A549 (cell line): ENCODE data around the gene MPST. TPM values are rescaled to one million over a fixed set of nuclear protein-coding genes. Genes with fewer than 3 reads are reported as not detected.
A peak's percentile ranks its signal among the peaks of the same experiment; 100 is the strongest.

Experiments used
- ATAC-seq, 2 experiments: fragments of 200-7000 bp in 1 of 2; fragments of >200 bp in 1 of 2; cut with Nextera tagmentation in 1 of 2; cut with Tn5 transposase in 1 of 2; 3 replicates each; pipeline versions ENCODE4 v1.8.0 to v1.9.1; 2018 to 2020; ENCODE audit warnings: mild to moderate bottlenecking in 1 of 2, moderate library complexity in 1 of 2
- CTCF ChIA-PET: fragments of 300-600 bp; sonication (Branson Sonifier 250); formaldehyde crosslinking; extraction: SDS; loops from one replicate; lab custom pipeline; 2021; ENCODE audit warnings: antibody characterized with exemption, inconsistent platforms; lab: Yijun Ruan, JAX
- POLR2A ChIA-PET: fragments of 350-600 bp; formaldehyde crosslinking; extraction: SDS; loops from one replicate; lab custom pipeline; 2021; ENCODE audit warnings: antibody characterized with exemption, inconsistent platforms; lab: Yijun Ruan, JAX
- DNase-seq, 2 experiments: peaks; one replicate each; pipeline versions ENCODE4 v3.0.0 to v3.0.0-alpha.2; 2011 to 2016; ENCODE audit warnings: low read depth in 1 of 2, low spot score in 1 of 2
- FAIRE-seq: peaks from 2 replicates; lab custom pipeline; 2011; peaks lifted over from hg19 to GRCh38; lab: Jason Lieb, UNC
- H3K27ac ChIP-seq, 2 experiments: fragments of >200 bp; sonication (Bioruptor Twin); formaldehyde crosslinking; 3 replicates each; pipeline ENCODE4 v1.5.1; 2016 to 2017
- H3K4me1 ChIP-seq: fragments of >200 bp; sonication (Bioruptor Twin); formaldehyde crosslinking; 3 replicates; pipeline ENCODE4 v1.6.1; 2016
- H3K4me2 ChIP-seq: fragments of >200 bp; sonication (Bioruptor Twin); formaldehyde crosslinking; 3 replicates; pipeline ENCODE4 v1.6.1; 2016
- H3K4me3 ChIP-seq: fragments of >200 bp; sonication (Bioruptor Twin); formaldehyde crosslinking; 3 replicates; pipeline ENCODE4 v1.5.1; 2016
- H3K9me3 ChIP-seq: fragments of >200 bp; sonication (Bioruptor Twin); formaldehyde crosslinking; 3 replicates; pipeline ENCODE4 v1.6.1; 2016
- ATOH8 ChIP-seq: fragments of 250-450 bp; sonication (Bioruptor Pico); IDR thresholded peaks from 2 replicates; pipeline ENCODE4 v1.5.0; 2020; ENCODE audit warnings: low read depth, mild to moderate bottlenecking, moderate library complexity
- BHLHE40 ChIP-seq: IDR thresholded peaks from 2 replicates; pipeline ENCODE4 v1.6.1; 2012; ENCODE audit warnings: low read depth, low read length, inconsistent platforms
- CBX2 ChIP-seq: fragments of 200-600 bp; sonication (generic); IDR thresholded peaks from 2 replicates; pipeline ENCODE4 v1.6.1; 2016; ENCODE audit warnings: low read depth, mild to moderate bottlenecking, borderline replicate concordance
- CEBPB ChIP-seq, 2 experiments: fragments of >200 bp in 1 of 2; sonication (Bioruptor Twin) in 1 of 2; formaldehyde crosslinking in 1 of 2; IDR thresholded peaks; 2 replicates each; pipeline ENCODE4 v1.6.1; 2012 to 2016
- E2F6 ChIP-seq: IDR thresholded peaks from 2 replicates; pipeline ENCODE4 v1.6.1; 2012; ENCODE audit warnings: low read depth, borderline replicate concordance
- EHMT2 ChIP-seq: fragments of 200-600 bp; sonication (generic); IDR thresholded peaks from 2 replicates; pipeline ENCODE4 v1.6.1; 2016; ENCODE audit warnings: antibody characterized with exemption, low read depth, mild to moderate bottlenecking, moderate library complexity
- EP300 ChIP-seq, 2 experiments: fragments of >200 bp; sonication (Bioruptor Twin); formaldehyde crosslinking; IDR thresholded peaks; 2 replicates in 1 of 2; 3 replicates in 1 of 2; pipeline ENCODE4 v1.6.1; 2016 to 2017
- ESRRA ChIP-seq: fragments of 150-350 bp; IDR thresholded peaks from 2 replicates; pipeline ENCODE4 v1.6.1; 2014; ENCODE audit warnings: mild to moderate bottlenecking, low read length, borderline replicate concordance
- FOSB ChIP-seq: fragments of 250-450 bp; sonication (Bioruptor Pico); IDR thresholded peaks from 2 replicates; pipeline ENCODE4 v1.5.0; 2020; ENCODE audit warnings: mild to moderate bottlenecking, moderate library complexity
- FOSL2 ChIP-seq, 2 experiments: fragments of 450-650 bp in 1 of 2; fragments of >200 bp in 1 of 2; sonication (Bioruptor Twin) in 1 of 2; formaldehyde crosslinking; IDR thresholded peaks; 2 replicates each; pipeline versions ENCODE4 v1.5.0 to v1.6.1; 2016 to 2020; ENCODE audit warnings: mild to moderate bottlenecking in 1 of 2, moderate library complexity in 1 of 2
- FOXS1 ChIP-seq: fragments of 250-450 bp; sonication (Bioruptor Pico); IDR thresholded peaks from 2 replicates; pipeline ENCODE4 v1.5.0; 2020; ENCODE audit warnings: mild to moderate bottlenecking, moderate library complexity
- GATA3 ChIP-seq: IDR thresholded peaks from 2 replicates; pipeline ENCODE4 v1.6.1; 2012; ENCODE audit warnings: borderline replicate concordance
- HES2 ChIP-seq: fragments of >200 bp; sonication (Bioruptor Twin); formaldehyde crosslinking; IDR thresholded peaks from 2 replicates; pipeline ENCODE4 v1.6.1; 2016
- HMGXB4 ChIP-seq: fragments of 250-450 bp; sonication (Bioruptor Pico); IDR thresholded peaks from 2 replicates; pipeline ENCODE4 v1.5.0; 2021; ENCODE audit warnings: mild to moderate bottlenecking, moderate library complexity, borderline replicate concordance
- HOXA7 ChIP-seq: fragments of 250-450 bp; sonication (Bioruptor Pico); IDR thresholded peaks from 2 replicates; pipeline ENCODE4 v1.5.0; 2020; ENCODE audit warnings: mild to moderate bottlenecking, moderate library complexity
- HOXB5 ChIP-seq: fragments of 250-450 bp; sonication (Bioruptor Pico); IDR thresholded peaks from 2 replicates; pipeline ENCODE4 v1.5.0; 2020; ENCODE audit warnings: mild to moderate bottlenecking, moderate library complexity
- MAX ChIP-seq: IDR thresholded peaks from 2 replicates; pipeline ENCODE4 v1.6.1; 2012
- MAZ ChIP-seq: fragments of 150-350 bp; IDR thresholded peaks from 2 replicates; pipeline ENCODE4 v1.6.1; 2014; ENCODE audit warnings: antibody characterized with exemption, low read depth, low read length, borderline replicate concordance
- NR3C1 ChIP-seq: fragments of >200 bp; sonication (Bioruptor Twin); formaldehyde crosslinking; IDR thresholded peaks from 3 replicates; pipeline ENCODE4 v1.6.1; 2017
- PHF8 ChIP-seq: fragments of 200-600 bp; sonication (generic); IDR thresholded peaks from 2 replicates; pipeline ENCODE4 v1.6.1; 2016; ENCODE audit warnings: low read depth, mild to moderate bottlenecking, antibody characterized with exemption, moderate library complexity, borderline replicate concordance
- POLR2A ChIP-seq: IDR thresholded peaks from 2 replicates; pipeline ENCODE4 v1.6.1; 2012; ENCODE audit warnings: mild to moderate bottlenecking, low read length
- RARB ChIP-seq: fragments of 250-450 bp; sonication (Bioruptor Pico); IDR thresholded peaks from 2 replicates; pipeline ENCODE4 v1.8.0; 2021; ENCODE audit warnings: mild to moderate bottlenecking, moderate library complexity
- RCOR1 ChIP-seq: fragments of 150-350 bp; IDR thresholded peaks from 2 replicates; pipeline ENCODE4 v1.6.1; 2014; ENCODE audit warnings: antibody characterized with exemption, low read length, low read depth
- REST ChIP-seq: fragments of 200-600 bp; sonication (generic); IDR thresholded peaks from 2 replicates; pipeline ENCODE4 v1.6.1; 2016; ENCODE audit warnings: antibody characterized with exemption, mild to moderate bottlenecking, moderate library complexity
- SREBF2 ChIP-seq: fragments of 450-650 bp; IDR thresholded peaks from 2 replicates; pipeline ENCODE4 v1.6.1; 2014; ENCODE audit warnings: mild to moderate bottlenecking, moderate library complexity
- ZFP36 ChIP-seq: fragments of 450-650 bp; IDR thresholded peaks from 2 replicates; pipeline ENCODE4 v1.6.1; 2014; ENCODE audit warnings: borderline replicate concordance; ENCODE audit not compliant: partially characterized antibody
- ZNF302 ChIP-seq: fragments of 250-450 bp; sonication (Bioruptor Pico); IDR thresholded peaks from 2 replicates; pipeline ENCODE4 v1.9.0; 2021; ENCODE audit warnings: inconsistent platforms, mild to moderate bottlenecking, moderate library complexity
- ZSCAN20 ChIP-seq: fragments of 250-450 bp; sonication (Bioruptor Pico); IDR thresholded peaks from 2 replicates; pipeline ENCODE4 v1.8.0; 2022; ENCODE audit warnings: mild to moderate bottlenecking, moderate library complexity
- WGBS: methylation state at CpG from one replicate; pipeline ENCODE4 v1.1.6; 2017; ENCODE audit errors: missing lambda C conversion rate; 5-methylcytosine and 5-hydroxymethylcytosine counted together
- polyA plus RNA-seq, 4 experiments: library from polyadenylated mRNA; depleted of rRNA in 3 of 4; stranded (reverse); fragments of >200 nt; fragmentation: RNase III in 1 of 4; extraction: RNeasy Plus Mini Kit Qiagen cat#74134 plus additional on column Dnase treatment in 1 of 4; gene quantifications; 2 replicates in 3 of 4; 3 replicates in 1 of 4; pipeline ENCODE4 v1.2.3, GENCODE V29; 2011 to 2017

Gene MPST
- polyA plus RNA-seq, 2 of the 4 experiments (the other 2 are of a cell fraction), result 44.2 to 63.3 TPM

- TF ChIP-seq ZFP36, result peak; percentile 84
- TF ChIP-seq PHF8, result no peak
- no peak for TF ChIP-seq HES2
- no peak for TF ChIP-seq MAX
Measured at GRCh38 chr22:37032134-37032534, 12.6 kb downstream of the MPST start (continued).

GRCh38 chr22:37032535-37033460 is 13.3 kb downstream of the MPST start:
- no peaks in the 10 kb centered on the region for H3K9me3 ChIP-seq
- peak overlapping the region; percentile 37 for H3K4me3 ChIP-seq
- CTCF ChIA-PET, result interaction anchor here (0.8 to 13.1 kb wide), 6 partner anchors 11 to 261 kb away, joined by 3 to 142 read pairs (median 3); partner anchors contain the start of genes MPST and TST
- POLR2A ChIA-PET, result interaction anchor here (0.7 to 1.8 kb wide), 8 partner anchors 9 to 504 kb away, joined by 3 to 15 read pairs (median 4); partner anchors contain the start of genes EIF3D, IFT27, MPST and TST
- FAIRE-seq, result no peak
- ATAC-seq, result peak; percentile 95 to 96
- H3K4me1 ChIP-seq, result peaks cover 59% of the 10 kb centered on the region
- peak; percentile 87 to 96 for DNase-seq
- H3K4me2 ChIP-seq, result peak overlapping the region; percentile 90
- WGBS, result 1% methylated on average over 12 of the region's 18 CpGs
- H3K27ac ChIP-seq, result peak overlapping the region; percentile 98 to 100
- TF ChIP-seq GATA3 (peak; percentile 80), EP300 (IDR thresholded peaks at IDR 0.05) (peak; percentile 86 to 96; a peak in 4 of 5 replicates), HES2 (peak; percentile 96), ZSCAN20 (CRISPR knock-in tag) (no peak), BHLHE40 (no peak), E2F6 (0 out of 2 replicates have a peak, but pooled peaks have one; percentile 23), ATOH8 (no peak), EHMT2 (no peak), REST (no peak), MAZ (no peak), POLR2A (0 out of 2 replicates have a peak, but pooled peaks have one; percentile 18), SREBF2 (no peak), FOSB (no peak), RCOR1 (peak; percentile 89), HOXA7 (CRISPR knock-in tag) (no peak), HMGXB4 (no peak), CBX2 (no peak), ESRRA (0 out of 2 replicates have a peak, but pooled peaks have one; percentile 19), RARB (0 out of 2 replicates have a peak, but pooled peaks have one; percentile 20), FOSL2 (IDR thresholded peaks at IDR 0.05) (peak; percentile 31; the same call in 1 of the 2 replicates), FOSL2 (CRISPR knock-in tag; IDR thresholded peaks at IDR 0.05) (peak; percentile 36; the same call in 1 of the 2 replicates), PHF8 (no peak), ZNF302 (CRISPR knock-in tag) (no peak), CEBPB (IDR thresholded peaks at IDR 0.05) (peak; percentile 98 to 99), HOXB5 (CRISPR knock-in tag) (no peak), NR3C1 (no peak), FOXS1 (CRISPR knock-in tag) (no peak), ZFP36 (peak; percentile 3)
